GM23338 (cell line): ENCODE data around the gene CDC27. TPM values are rescaled to one million over a fixed set of nuclear protein-coding genes. Genes with fewer than 3 reads are reported as not detected.
"Not testable (repeated sequence)": the region's sequence is repeated elsewhere in the genome, so short reads cannot be mapped to it uniquely, and the experiment has no call there.

Experiments
- ATAC-seq: fragments of 200-7000 bp; cut with Tn5 transposase; 3 replicates; pipeline ENCODE4 v1.9.1; 2020
- DNase-seq: peaks from one replicate; pipeline ENCODE4 v3.0.0-alpha.2; 2015; ENCODE audit warnings: low spot score
- H2AFZ ChIP-seq: fragments of 200-600 bp; sonication (generic); 2 replicates; pipeline ENCODE4 v1.8.0; 2016; ENCODE audit warnings: antibody characterized with exemption, mild to moderate bottlenecking, moderate library complexity
- H3F3A ChIP-seq: fragments of 200-600 bp; sonication (generic); replicated peaks from 2 replicates; pipeline ENCODE4 v1.8.0; 2017; ENCODE audit warnings: antibody characterized with exemption, mixed run types, low read depth
- H3K27ac ChIP-seq: fragments of 200-600 bp; sonication (generic); 2 replicates; pipeline ENCODE4 v1.6.1; 2016; ENCODE audit warnings: low read depth
- H3K27me3 ChIP-seq: fragments of 200-600 bp; sonication (generic); 2 replicates; pipeline ENCODE4 v1.8.0; 2016; ENCODE audit warnings: mild to moderate bottlenecking, mixed run types, moderate library complexity; ENCODE audit not compliant: insufficient read depth
- H3K36me3 ChIP-seq: fragments of 200-600 bp; sonication (generic); 2 replicates; pipeline ENCODE4 v1.8.0; 2016; ENCODE audit warnings: mild to moderate bottlenecking; ENCODE audit not compliant: insufficient read depth
- H3K4me1 ChIP-seq: fragments of 200-600 bp; sonication (generic); 2 replicates; pipeline ENCODE4 v1.8.0; 2016; ENCODE audit warnings: mild to moderate bottlenecking, moderate library complexity; ENCODE audit not compliant: insufficient read depth
- H3K4me2 ChIP-seq: fragments of 200-600 bp; sonication (generic); 2 replicates; pipeline ENCODE4 v1.7.1; 2017; ENCODE audit warnings: mixed run types
- H3K4me3 ChIP-seq: fragments of 200-600 bp; sonication (generic); 2 replicates; pipeline ENCODE4 v1.6.1; 2016; ENCODE audit warnings: mixed run types
- H3K79me2 ChIP-seq: fragments of 200-600 bp; sonication (generic); replicated peaks from 2 replicates; pipeline ENCODE4 v1.8.0; 2017; ENCODE audit warnings: mild to moderate bottlenecking; ENCODE audit not compliant: insufficient read depth
- H3K9me2 ChIP-seq: fragments of 200-600 bp; sonication (generic); 2 replicates; pipeline ENCODE4 v1.8.0; 2017; ENCODE audit not compliant: insufficient read depth
- H4K20me1 ChIP-seq: fragments of 200-600 bp; sonication (generic); replicated peaks from 2 replicates; pipeline ENCODE4 v1.8.0; 2017; ENCODE audit warnings: mild to moderate bottlenecking; ENCODE audit not compliant: insufficient read depth
- H3K27ac Mint-ChIP-seq: 2 replicates; pipeline ENCODE4 v1.8.0; 2020; ENCODE audit warnings: inconsistent platforms, mild to moderate bottlenecking, moderate library complexity, mixed read lengths
- H3K27me3 Mint-ChIP-seq: 3 replicates; pipeline ENCODE4 v1.8.0; 2022; ENCODE audit warnings: low read depth, mild to moderate bottlenecking, moderate library complexity, mixed read lengths, inconsistent platforms; ENCODE audit not compliant: insufficient read depth, poor library complexity
- H3K36me3 Mint-ChIP-seq: 3 replicates; pipeline ENCODE4 v1.8.0; 2021; ENCODE audit warnings: low read depth, mild to moderate bottlenecking, inconsistent platforms, moderate library complexity, mixed read lengths
- H3K4me1 Mint-ChIP-seq: 3 replicates; pipeline ENCODE4 v1.8.0; 2020; ENCODE audit warnings: mild to moderate bottlenecking, inconsistent platforms, mixed read lengths
- H3K4me3 Mint-ChIP-seq: 3 replicates; pipeline ENCODE4 v1.8.0; 2021; ENCODE audit warnings: moderate library complexity, mild to moderate bottlenecking, inconsistent platforms, mixed read lengths
- H3K9me3 Mint-ChIP-seq: 3 replicates; pipeline ENCODE4 v1.8.0; 2020; ENCODE audit warnings: moderate library complexity, mild to moderate bottlenecking, inconsistent platforms, mixed read lengths
- CREB1 ChIP-seq: fragments of 250-450 bp; sonication (Bioruptor Pico); IDR thresholded peaks from 2 replicates; pipeline ENCODE4 v1.5.0; 2020; ENCODE audit warnings: low read depth, mild to moderate bottlenecking, moderate library complexity
- CTCF ChIP-seq, 2 experiments: fragments of 200-600 bp in 1 of 2; sonication (generic) in 1 of 2; conservative IDR thresholded peaks; 2 replicates each; pipeline versions ENCODE4 v1.5.1 to v1.6.1; 2016 to 2017; ENCODE audit warnings: antibody characterized with exemption in 2 of 2, low read depth in 2 of 2, mild to moderate bottlenecking in 2 of 2, moderate library complexity in 1 of 2
- JUNB ChIP-seq: IDR thresholded peaks from one replicate; pipeline ENCODE4 v1.6.1; 2016; ENCODE audit warnings: antibody characterized with exemption; ENCODE audit not compliant: unreplicated experiment
- POLR2AphosphoS5 ChIP-seq: IDR thresholded peaks from 2 replicates; pipeline ENCODE4 v1.6.1; 2016; ENCODE audit warnings: antibody characterized with exemption, low read depth
- STAT1 ChIP-seq: IDR thresholded peaks from one replicate; pipeline ENCODE4 v1.6.1; 2016; ENCODE audit warnings: antibody characterized with exemption; ENCODE audit not compliant: unreplicated experiment
- ZNF331 ChIP-seq: fragments of 250-450 bp; sonication (Bioruptor Pico); IDR thresholded peaks from 2 replicates; pipeline ENCODE4 v1.5.0; 2020; ENCODE audit warnings: low read depth, mild to moderate bottlenecking, moderate library complexity
- polyA plus RNA-seq: library from polyadenylated mRNA; unstranded; fragments of >200 nt; fragmentation: Nextera tagmentation; extraction: Ambion mirVana; gene quantifications from 2 replicates; pipeline ENCODE4 v1.2.1, GENCODE V29; 2016
- total RNA-seq: library from RNA; depleted of rRNA; stranded (reverse); fragments of >200 nt; shearing (Covaris generic); gene quantifications from 2 replicates; pipeline ENCODE4 v1.2.3, GENCODE V29; 2014
- TF ChIP-seq, protein P1 (sequence below): fragments of 250-450 bp; sonication (Bioruptor Pico); IDR thresholded peaks from 2 replicates; pipeline ENCODE4 v1.5.0; 2020; ENCODE audit warnings: mild to moderate bottlenecking, moderate library complexity
- TF ChIP-seq, protein P2 (sequence below): IDR thresholded peaks from one replicate; pipeline ENCODE4 v1.6.1; 2018; ENCODE audit warnings: antibody characterized with exemption; ENCODE audit not compliant: unreplicated experiment

CDC27 gene
- total and polyA plus RNA-seq, 2 experiments from 2014 or later = 49.7 to 85.5 TPM

- TF ChIP-seq, protein P1, sequence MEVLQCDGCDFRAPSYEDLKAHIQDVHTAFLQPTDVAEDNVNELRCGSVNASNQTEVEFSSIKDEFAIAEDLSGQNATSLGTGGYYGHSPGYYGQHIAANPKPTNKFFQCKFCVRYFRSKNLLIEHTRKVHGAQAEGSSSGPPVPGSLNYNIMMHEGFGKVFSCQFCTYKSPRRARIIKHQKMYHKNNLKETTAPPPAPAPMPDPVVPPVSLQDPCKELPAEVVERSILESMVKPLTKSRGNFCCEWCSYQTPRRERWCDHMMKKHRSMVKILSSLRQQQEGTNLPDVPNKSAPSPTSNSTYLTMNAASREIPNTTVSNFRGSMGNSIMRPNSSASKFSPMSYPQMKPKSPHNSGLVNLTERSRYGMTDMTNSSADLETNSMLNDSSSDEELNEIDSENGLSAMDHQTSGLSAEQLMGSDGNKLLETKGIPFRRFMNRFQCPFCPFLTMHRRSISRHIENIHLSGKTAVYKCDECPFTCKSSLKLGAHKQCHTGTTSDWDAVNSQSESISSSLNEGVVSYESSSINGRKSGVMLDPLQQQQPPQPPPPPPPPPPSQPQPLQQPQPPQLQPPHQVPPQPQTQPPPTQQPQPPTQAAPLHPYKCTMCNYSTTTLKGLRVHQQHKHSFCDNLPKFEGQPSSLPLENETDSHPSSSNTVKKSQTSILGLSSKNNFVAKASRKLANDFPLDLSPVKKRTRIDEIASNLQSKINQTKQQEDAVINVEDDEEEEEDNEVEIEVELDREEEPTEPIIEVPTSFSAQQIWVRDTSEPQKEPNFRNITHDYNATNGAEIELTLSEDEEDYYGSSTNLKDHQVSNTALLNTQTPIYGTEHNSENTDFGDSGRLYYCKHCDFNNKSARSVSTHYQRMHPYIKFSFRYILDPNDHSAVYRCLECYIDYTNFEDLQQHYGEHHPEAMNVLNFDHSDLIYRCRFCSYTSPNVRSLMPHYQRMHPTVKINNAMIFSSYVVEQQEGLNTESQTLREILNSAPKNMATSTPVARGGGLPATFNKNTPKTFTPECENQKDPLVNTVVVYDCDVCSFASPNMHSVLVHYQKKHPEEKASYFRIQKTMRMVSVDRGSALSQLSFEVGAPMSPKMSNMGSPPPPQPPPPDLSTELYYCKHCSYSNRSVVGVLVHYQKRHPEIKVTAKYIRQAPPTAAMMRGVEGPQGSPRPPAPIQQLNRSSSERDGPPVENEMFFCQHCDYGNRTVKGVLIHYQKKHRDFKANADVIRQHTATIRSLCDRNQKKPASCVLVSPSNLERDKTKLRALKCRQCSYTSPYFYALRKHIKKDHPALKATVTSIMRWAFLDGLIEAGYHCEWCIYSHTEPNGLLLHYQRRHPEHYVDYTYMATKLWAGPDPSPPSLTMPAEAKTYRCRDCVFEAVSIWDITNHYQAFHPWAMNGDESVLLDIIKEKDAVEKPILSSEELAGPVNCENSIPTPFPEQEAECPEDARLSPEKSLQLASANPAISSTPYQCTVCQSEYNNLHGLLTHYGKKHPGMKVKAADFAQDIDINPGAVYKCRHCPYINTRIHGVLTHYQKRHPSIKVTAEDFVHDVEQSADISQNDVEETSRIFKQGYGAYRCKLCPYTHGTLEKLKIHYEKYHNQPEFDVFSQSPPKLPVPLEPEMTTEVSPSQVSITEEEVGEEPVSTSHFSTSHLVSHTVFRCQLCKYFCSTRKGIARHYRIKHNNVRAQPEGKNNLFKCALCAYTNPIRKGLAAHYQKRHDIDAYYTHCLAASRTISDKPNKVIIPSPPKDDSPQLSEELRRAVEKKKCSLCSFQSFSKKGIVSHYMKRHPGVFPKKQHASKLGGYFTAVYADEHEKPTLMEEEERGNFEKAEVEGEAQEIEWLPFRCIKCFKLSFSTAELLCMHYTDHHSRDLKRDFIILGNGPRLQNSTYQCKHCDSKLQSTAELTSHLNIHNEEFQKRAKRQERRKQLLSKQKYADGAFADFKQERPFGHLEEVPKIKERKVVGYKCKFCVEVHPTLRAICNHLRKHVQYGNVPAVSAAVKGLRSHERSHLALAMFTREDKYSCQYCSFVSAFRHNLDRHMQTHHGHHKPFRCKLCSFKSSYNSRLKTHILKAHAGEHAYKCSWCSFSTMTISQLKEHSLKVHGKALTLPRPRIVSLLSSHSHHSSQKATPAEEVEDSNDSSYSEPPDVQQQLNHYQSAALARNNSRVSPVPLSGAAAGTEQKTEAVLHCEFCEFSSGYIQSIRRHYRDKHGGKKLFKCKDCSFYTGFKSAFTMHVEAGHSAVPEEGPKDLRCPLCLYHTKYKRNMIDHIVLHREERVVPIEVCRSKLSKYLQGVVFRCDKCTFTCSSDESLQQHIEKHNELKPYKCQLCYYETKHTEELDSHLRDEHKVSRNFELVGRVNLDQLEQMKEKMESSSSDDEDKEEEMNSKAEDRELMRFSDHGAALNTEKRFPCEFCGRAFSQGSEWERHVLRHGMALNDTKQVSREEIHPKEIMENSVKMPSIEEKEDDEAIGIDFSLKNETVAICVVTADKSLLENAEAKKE = no peak
- TF ChIP-seq CREB1 = no peak
These were observed 4.4 kb downstream of the CDC27 start (continued) for GRCh38 chr17:47184681-47185080.

- H3K4me3 ChIP-seq = not testable (repeated sequence)
These were observed 8.1 kb downstream of the CDC27 start for GRCh38 chr17:47180988-47181387.

DNA sequence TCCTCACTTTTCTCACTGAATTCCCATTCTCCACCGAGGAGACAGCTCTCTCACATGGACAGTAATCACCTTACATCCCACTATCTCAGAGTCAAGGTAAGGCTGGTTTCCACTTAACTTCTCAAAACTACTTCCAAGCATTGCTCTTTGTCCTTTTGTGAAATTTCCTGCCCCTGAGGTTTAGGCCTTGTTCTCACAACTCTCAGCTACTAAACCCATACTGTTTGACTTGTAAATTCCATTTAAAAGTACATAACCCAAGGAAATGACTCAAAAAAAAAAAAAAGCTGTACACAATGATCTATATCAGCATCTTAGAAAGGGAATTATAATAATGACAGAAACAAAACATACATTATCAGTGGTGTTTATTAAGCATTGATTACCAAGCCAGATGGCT, 8.8 kb downstream of the CDC27 start:
- H3K4me1 ChIP-seq = peaks cover 32% of the 10 kb centered on the region
- Mint-ChIP-seq H3K27ac (no peak overlapping the region), H3K27me3 (peaks cover 3% of the 10 kb centered on the region), H3K9me3 (no peaks in the 10 kb centered on the region), H3K4me3 (no peak overlapping the region), H3K4me1 (peaks cover 46% of the 10 kb centered on the region), H3K36me3 (peaks cover 22% of the 10 kb centered on the region)
- DNase-seq (no peak), ATAC-seq (no peak)
- H4K20me1 ChIP-seq = peaks cover 27% of the 10 kb centered on the region
- H3K4me3 ChIP-seq = no peak overlapping the region
- H3K4me2 ChIP-seq = no peak overlapping the region
- no peaks in the 10 kb centered on the region for H3K27me3 ChIP-seq
- no peak overlapping the region for H2AFZ ChIP-seq
- 0 out of 2 replicates have a peak, but pooled peaks cover 6% of the 10 kb centered on the region for H3K36me3 ChIP-seq
- H3K27ac ChIP-seq = no peak overlapping the region
- peaks cover 90% of the 10 kb centered on the region for H3K79me2 ChIP-seq
- no peaks in the 10 kb centered on the region for H3K9me2 ChIP-seq
- H3F3A ChIP-seq = no peaks in the 10 kb centered on the region
- TF ChIP-seq, protein P2, sequence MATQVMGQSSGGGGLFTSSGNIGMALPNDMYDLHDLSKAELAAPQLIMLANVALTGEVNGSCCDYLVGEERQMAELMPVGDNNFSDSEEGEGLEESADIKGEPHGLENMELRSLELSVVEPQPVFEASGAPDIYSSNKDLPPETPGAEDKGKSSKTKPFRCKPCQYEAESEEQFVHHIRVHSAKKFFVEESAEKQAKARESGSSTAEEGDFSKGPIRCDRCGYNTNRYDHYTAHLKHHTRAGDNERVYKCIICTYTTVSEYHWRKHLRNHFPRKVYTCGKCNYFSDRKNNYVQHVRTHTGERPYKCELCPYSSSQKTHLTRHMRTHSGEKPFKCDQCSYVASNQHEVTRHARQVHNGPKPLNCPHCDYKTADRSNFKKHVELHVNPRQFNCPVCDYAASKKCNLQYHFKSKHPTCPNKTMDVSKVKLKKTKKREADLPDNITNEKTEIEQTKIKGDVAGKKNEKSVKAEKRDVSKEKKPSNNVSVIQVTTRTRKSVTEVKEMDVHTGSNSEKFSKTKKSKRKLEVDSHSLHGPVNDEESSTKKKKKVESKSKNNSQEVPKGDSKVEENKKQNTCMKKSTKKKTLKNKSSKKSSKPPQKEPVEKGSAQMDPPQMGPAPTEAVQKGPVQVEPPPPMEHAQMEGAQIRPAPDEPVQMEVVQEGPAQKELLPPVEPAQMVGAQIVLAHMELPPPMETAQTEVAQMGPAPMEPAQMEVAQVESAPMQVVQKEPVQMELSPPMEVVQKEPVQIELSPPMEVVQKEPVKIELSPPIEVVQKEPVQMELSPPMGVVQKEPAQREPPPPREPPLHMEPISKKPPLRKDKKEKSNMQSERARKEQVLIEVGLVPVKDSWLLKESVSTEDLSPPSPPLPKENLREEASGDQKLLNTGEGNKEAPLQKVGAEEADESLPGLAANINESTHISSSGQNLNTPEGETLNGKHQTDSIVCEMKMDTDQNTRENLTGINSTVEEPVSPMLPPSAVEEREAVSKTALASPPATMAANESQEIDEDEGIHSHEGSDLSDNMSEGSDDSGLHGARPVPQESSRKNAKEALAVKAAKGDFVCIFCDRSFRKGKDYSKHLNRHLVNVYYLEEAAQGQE = no peak
- TF ChIP-seq STAT1 (no peak), CTCF (conservative IDR thresholded peaks at IDR 0.05; ENCODE audit: low read depth in 2 of 2) (no peak), POLR2AphosphoS5 (no peak), JUNB (no peak), ZNF331 (no peak), CREB1 (no peak)

More at GRCh38 chr17:47180988-47181387, 8.1 kb downstream of the CDC27 start:
- DNase-seq, H2AFZ ChIP-seq, H3K4me2 ChIP-seq, H3K9me2 ChIP-seq, H3K27ac ChIP-seq, H3K4me3 Mint-ChIP-seq, H3K27ac Mint-ChIP-seq, H3F3A ChIP-seq, ATAC-seq, H3K27me3 Mint-ChIP-seq, H3K36me3 ChIP-seq, H3K9me3 Mint-ChIP-seq, H3K27me3 ChIP-seq: not testable (repeated sequence)
- Histone ChIP-seq H3K79me2 (peaks cover 90% of the 10 kb centered on the region), H4K20me1 (peaks cover 27% of the 10 kb centered on the region), H3K4me1 (peaks cover 32% of the 10 kb centered on the region)
- peaks cover 21% of the 10 kb centered on the region for H3K36me3 Mint-ChIP-seq
- H3K4me1 Mint-ChIP-seq = peaks cover 46% of the 10 kb centered on the region
